HepG2 (cell line): ENCODE results near the gene EFS. TPM values are rescaled to one million over a fixed set of nuclear protein-coding genes. Genes with fewer than 3 reads are reported as not detected.

Experiments used
- ATF4 ChIP-seq, 2 experiments: fragments of 450-650 bp in 1 of 2; sonication (generic) in 1 of 2; formaldehyde crosslinking; IDR thresholded peaks; 2 replicates each; pipeline versions ENCODE4 v1.5.0 to v1.8.0; 2020 to 2022; ENCODE audit warnings: mild to moderate bottlenecking in 1 of 2, missing genetic modification reagents in 1 of 2
- HCFC1 ChIP-seq: fragments of 150-350 bp; IDR thresholded peaks from 2 replicates; pipeline ENCODE4 v1.6.1; 2014; ENCODE audit warnings: low read depth, low read length
- KDM3A ChIP-seq: IDR thresholded peaks from 2 replicates; pipeline ENCODE4 v1.6.1; 2018; ENCODE audit warnings: low read depth, missing compliant biosample characterization
- MAF1 ChIP-seq: sonication (generic); formaldehyde crosslinking; IDR thresholded peaks from 2 replicates; pipeline ENCODE4 v1.5.0; 2020; ENCODE audit warnings: missing genetic modification reagents, borderline replicate concordance
- RBM22 ChIP-seq: fragments of 200-400 bp; formaldehyde crosslinking; optimal IDR thresholded peaks from 2 replicates; pipeline ENCODE3; 2017; ENCODE audit warnings: mild to moderate bottlenecking, low read length, moderate library complexity
- TEF ChIP-seq: sonication (generic); formaldehyde crosslinking; IDR thresholded peaks from 2 replicates; pipeline ENCODE4 v1.5.0; 2020; ENCODE audit warnings: missing genetic modification reagents
- ZKSCAN5 ChIP-seq: sonication (generic); formaldehyde crosslinking; IDR thresholded peaks from 2 replicates; pipeline ENCODE4 v1.5.1; 2020; ENCODE audit warnings: mild to moderate bottlenecking, missing genetic modification reagents
- ZNF687 ChIP-seq: sonication (generic); formaldehyde crosslinking; IDR thresholded peaks from 2 replicates; pipeline ENCODE4 v1.5.1; 2020; ENCODE audit warnings: mild to moderate bottlenecking, missing genetic modification reagents, moderate library complexity
- ZNF781 ChIP-seq: sonication (generic); formaldehyde crosslinking; IDR thresholded peaks from 2 replicates; pipeline ENCODE4 v1.5.1; 2020; ENCODE audit warnings: borderline replicate concordance, mild to moderate bottlenecking, missing genetic modification reagents; ENCODE audit errors: not compliant biosample characterization
- polyA plus RNA-seq, 8 experiments: library from polyadenylated mRNA; depleted of rRNA in 3 of 8; stranded (reverse) in 7 of 8; unstranded in 1 of 8; fragments of >200 nt; fragmentation: Illumina TruSeq in 4 of 8; extraction: Trizol in 4 of 8; gene quantifications; 2 replicates each; pipeline versions ENCODE4 v1.2.1 to v1.2.3, GENCODE V29; 2011 to 2016; ENCODE audit warnings: low read depth in 4 of 8, missing spikeins in 1 of 8, mixed read lengths in 1 of 8; ENCODE audit not compliant: insufficient read depth in 1 of 8
- total RNA-seq, 5 experiments: library from RNA; depleted of rRNA; stranded (reverse); fragments of >200 nt; fragmentation: Illumina TruSeq; extraction: Trizol; gene quantifications; 2 replicates each; pipeline ENCODE4 v1.2.3, GENCODE V29; 2016; ENCODE audit warnings: low read depth in 1 of 5

Gene EFS
- total and polyA plus RNA-seq, 2 of the 13 experiments (the other 11 are each of a cell fraction or from before 2014, with no cell fraction given) = not detected

- TF ChIP-seq ZNF687 = peak; percentile 49
- 0 out of 2 replicates have a peak, but pooled peaks have one; percentile 13 for TF ChIP-seq HCFC1
- TF ChIP-seq ATF4 (CRISPR knock-in tag; IDR thresholded peaks at IDR 0.05) = no peak
- TF ChIP-seq TEF (CRISPR knock-in tag) = no peak
- TF ChIP-seq ZNF781 (CRISPR knock-in tag) = no peak
- TF ChIP-seq KDM3A (CRISPR knock-in tag) = no peak
- TF ChIP-seq ZKSCAN5 (CRISPR knock-in tag) = no peak
- no peak for TF ChIP-seq MAF1 (CRISPR knock-in tag)
- TF ChIP-seq RBM22 = no peak
These were observed 20.8 kb upstream of the EFS start (continued) for GRCh38 chr14:23385642-23386265.
